ENCODE data around the gene ST8SIA4.
"Not testable (repeated sequence)": the region's sequence is repeated elsewhere in the genome, so short reads cannot be mapped to it uniquely, and the experiment has no call there.

The ST8SIA4 gene

GRCh38 chr5:100792781-100793180 is 110.3 kb downstream of the ST8SIA4 start:
- H3K4me3 Mint-ChIP-seq = no peak overlapping the region
- H3K9me3 Mint-ChIP-seq = peaks cover 3% of the 10 kb centered on the region
- H3K27me3 Mint-ChIP-seq = no peaks in the 10 kb centered on the region
- no peak overlapping the region for H3K27ac Mint-ChIP-seq
- no peaks in the 10 kb centered on the region for H3K36me3 Mint-ChIP-seq (ENCODE audit: low read depth)
- peaks cover 9% of the 10 kb centered on the region for H3K4me1 Mint-ChIP-seq (ENCODE audit: low read depth)
- no peak for DNase-seq

- Mint-ChIP-seq H3K9me3 (peaks cover 3% of the 10 kb centered on the region), H3K4me1 (ENCODE audit: low read depth) (peaks cover 9% of the 10 kb centered on the region), H3K36me3 (ENCODE audit: low read depth) (no peaks in the 10 kb centered on the region), H3K27ac (no peak overlapping the region), H3K27me3 (no peaks in the 10 kb centered on the region), H3K4me3 (no peak overlapping the region)
- no peak for DNase-seq
Observed at GRCh38 chr5:100791391-100791790, 111.7 kb downstream of the ST8SIA4 start.

- DNase-seq = no peak
- H3K9me3 Mint-ChIP-seq = peaks cover 3% of the 10 kb centered on the region
Observed at GRCh38 chr5:100790951-100791350, 112.1 kb downstream of the ST8SIA4 start.

GRCh38 chr5:100790170-100790665 is 112.9 kb downstream of the ST8SIA4 start:
- H3K4me3 Mint-ChIP-seq = no peak overlapping the region
- DNase-seq = no peak
- no peak overlapping the region for H3K27ac Mint-ChIP-seq
- H3K4me1 Mint-ChIP-seq (ENCODE audit: low read depth) = peaks cover 9% of the 10 kb centered on the region
- H3K36me3 Mint-ChIP-seq (ENCODE audit: low read depth) = no peaks in the 10 kb centered on the region
- H3K9me3 Mint-ChIP-seq = peaks cover 3% of the 10 kb centered on the region
- H3K27me3 Mint-ChIP-seq = no peaks in the 10 kb centered on the region

More at GRCh38 chr5:100790951-100791350, 112.1 kb downstream of the ST8SIA4 start:
- Mint-ChIP-seq H3K36me3 (ENCODE audit: low read depth) (no peaks in the 10 kb centered on the region), H3K4me3 (no peak overlapping the region), H3K27me3 (no peaks in the 10 kb centered on the region), H3K27ac (no peak overlapping the region), H3K4me1 (ENCODE audit: low read depth) (peaks cover 9% of the 10 kb centered on the region)

- H3K27ac Mint-ChIP-seq = no peak overlapping the region
- H3K27me3 Mint-ChIP-seq = no peaks in the 10 kb centered on the region
- no peak overlapping the region for H3K4me3 Mint-ChIP-seq
- peaks cover 3% of the 10 kb centered on the region for H3K9me3 Mint-ChIP-seq
- peaks cover 9% of the 10 kb centered on the region for H3K4me1 Mint-ChIP-seq (ENCODE audit: low read depth)
- no peaks in the 10 kb centered on the region for H3K36me3 Mint-ChIP-seq (ENCODE audit: low read depth)
- no peak for DNase-seq
Observed at GRCh38 chr5:100789694-100790093, 113.4 kb downstream of the ST8SIA4 start.

- Mint-ChIP-seq H3K9me3 (peaks cover 3% of the 10 kb centered on the region), H3K4me1 (ENCODE audit: low read depth) (peaks cover 9% of the 10 kb centered on the region), H3K4me3 (no peak overlapping the region), H3K36me3 (ENCODE audit: low read depth) (no peaks in the 10 kb centered on the region), H3K27ac (no peak overlapping the region), H3K27me3 (no peaks in the 10 kb centered on the region)
- DNase-seq = no peak
Observed at GRCh38 chr5:100788417-100788816, 114.7 kb downstream of the ST8SIA4 start.

- Mint-ChIP-seq H3K27me3 (no peaks in the 10 kb centered on the region), H3K4me3 (no peak overlapping the region), H3K27ac (no peak overlapping the region), H3K4me1 (ENCODE audit: low read depth) (peaks cover 9% of the 10 kb centered on the region), H3K9me3 (no peaks in the 10 kb centered on the region), H3K36me3 (ENCODE audit: low read depth) (no peaks in the 10 kb centered on the region)
- no peak for DNase-seq
Observed at GRCh38 chr5:100787648-100788047, 115.4 kb downstream of the ST8SIA4 start.

GRCh38 chr5:100785536-100785935 is 117.5 kb downstream of the ST8SIA4 start:
- not testable (repeated sequence) for H3K36me3 Mint-ChIP-seq (ENCODE audit: low read depth); H3K27ac Mint-ChIP-seq; H3K27me3 Mint-ChIP-seq; DNase-seq; H3K4me3 Mint-ChIP-seq; H3K9me3 Mint-ChIP-seq
- H3K4me1 Mint-ChIP-seq (ENCODE audit: low read depth) = peaks cover 22% of the 10 kb centered on the region

- Mint-ChIP-seq H3K9me3 (peaks cover 2% of the 10 kb centered on the region), H3K27ac (peak overlapping the region; percentile 93), H3K27me3 (no peaks in the 10 kb centered on the region), H3K4me1 (ENCODE audit: low read depth) (peaks cover 51% of the 10 kb centered on the region), H3K36me3 (ENCODE audit: low read depth) (peaks cover 2% of the 10 kb centered on the region), H3K4me3 (peak overlapping the region; percentile 53)
- DNase-seq = no peak
Observed at GRCh38 chr5:100780376-100780870, 122.7 kb downstream of the ST8SIA4 start.

- H3K4me1 Mint-ChIP-seq (ENCODE audit: low read depth) = peaks cover 51% of the 10 kb centered on the region
- H3K9me3 Mint-ChIP-seq = peaks cover 2% of the 10 kb centered on the region
- no peak for DNase-seq
- peaks cover 2% of the 10 kb centered on the region for H3K36me3 Mint-ChIP-seq (ENCODE audit: low read depth)
- H3K27me3 Mint-ChIP-seq = no peaks in the 10 kb centered on the region
- peak overlapping the region; percentile 93 for H3K27ac Mint-ChIP-seq
- peak overlapping the region; percentile 53 for H3K4me3 Mint-ChIP-seq
Observed at GRCh38 chr5:100779669-100780375, 123.3 kb downstream of the ST8SIA4 start.

GRCh38 chr5:100777680-100778300 is 125.3 kb downstream of the ST8SIA4 start:
- Mint-ChIP-seq H3K36me3 (ENCODE audit: low read depth) (peaks cover 2% of the 10 kb centered on the region), H3K9me3 (peaks cover 2% of the 10 kb centered on the region), H3K4me3 (peak overlapping the region; percentile 37), H3K27me3 (no peaks in the 10 kb centered on the region), H3K4me1 (ENCODE audit: low read depth) (peaks cover 51% of the 10 kb centered on the region), H3K27ac (peak overlapping the region; percentile 83)
- DNase-seq = no peak

GRCh38 chr5:100775533-100775855 is 127.6 kb downstream of the ST8SIA4 start:
- Mint-ChIP-seq H3K4me1 (ENCODE audit: low read depth) (peaks cover 39% of the 10 kb centered on the region), H3K9me3 (peaks cover 2% of the 10 kb centered on the region), H3K4me3 (no peak overlapping the region), H3K27ac (no peak overlapping the region), H3K36me3 (ENCODE audit: low read depth) (peaks cover 2% of the 10 kb centered on the region), H3K27me3 (no peaks in the 10 kb centered on the region)
- no peak for DNase-seq

- no peaks in the 10 kb centered on the region for H3K36me3 Mint-ChIP-seq (ENCODE audit: low read depth)
- H3K27ac Mint-ChIP-seq = no peak overlapping the region
- no peaks in the 10 kb centered on the region for H3K9me3 Mint-ChIP-seq
- no peak overlapping the region for H3K4me3 Mint-ChIP-seq
- H3K27me3 Mint-ChIP-seq = peaks cover 4% of the 10 kb centered on the region
- no peak for DNase-seq
- H3K4me1 Mint-ChIP-seq (ENCODE audit: low read depth) = peaks cover 12% of the 10 kb centered on the region
Observed at GRCh38 chr5:100772548-100772947, 130.5 kb downstream of the ST8SIA4 start.

- H3K36me3 Mint-ChIP-seq (ENCODE audit: low read depth) = no peaks in the 10 kb centered on the region
- H3K27me3 Mint-ChIP-seq = peaks cover 4% of the 10 kb centered on the region
Observed at GRCh38 chr5:100772006-100772405, 131.1 kb downstream of the ST8SIA4 start.

GRCh38 chr5:100771181-100771580 is 131.9 kb downstream of the ST8SIA4 start:
- no peaks in the 10 kb centered on the region for H3K9me3 Mint-ChIP-seq
- peaks cover 4% of the 10 kb centered on the region for H3K27me3 Mint-ChIP-seq
- peaks cover 3% of the 10 kb centered on the region for H3K4me1 Mint-ChIP-seq (ENCODE audit: low read depth)
- no peak for DNase-seq
- H3K36me3 Mint-ChIP-seq (ENCODE audit: low read depth) = no peaks in the 10 kb centered on the region
- H3K27ac Mint-ChIP-seq = no peak overlapping the region
- no peak overlapping the region for H3K4me3 Mint-ChIP-seq

More at GRCh38 chr5:100772006-100772405, 131.1 kb downstream of the ST8SIA4 start:
- DNase-seq = no peak
- H3K9me3 Mint-ChIP-seq = no peaks in the 10 kb centered on the region
- H3K27ac Mint-ChIP-seq = no peak overlapping the region
- H3K4me1 Mint-ChIP-seq (ENCODE audit: low read depth) = peaks cover 9% of the 10 kb centered on the region
- H3K4me3 Mint-ChIP-seq = no peak overlapping the region

Measured in activated T-cell treated with anti-CD3 and anti-CD28 coated beads, Interleukin-2, amount 50 U/mL, for 24 hours (primary cell).